Small intestine (tissue), 7 donors: ENCODE measurements around the gene MYL1. TPM values are rescaled to one million over a fixed set of nuclear protein-coding genes. Genes with fewer than 3 reads are reported as not detected.
A peak's percentile ranks its signal among the peaks of the same experiment; 100 is the strongest.

Experiments
- DNase-seq, 2 donors: peaks; one replicate each; pipeline versions ENCODE4 v3.0.0 to v3.0.0-alpha.2; 2013
- FAIRE-seq: peaks from 2 replicates; lab custom pipeline; 2012; peaks lifted over from hg19 to GRCh38; lab: Jason Lieb, UNC
- H3K27ac ChIP-seq, 3 donors: one replicate each; pipeline ENCODE4 v1.5.1; 2013; ENCODE audit warnings: low read length in 2 of 3, mild to moderate bottlenecking in 2 of 3, control low read depth in 1 of 3, inconsistent platforms in 1 of 3, low read depth in 1 of 3, moderate library complexity in 1 of 3
- H3K27me3 ChIP-seq, 3 donors: one replicate each; pipeline ENCODE4 v1.6.1; 2013; ENCODE audit warnings: low read length in 3 of 3, inconsistent platforms in 1 of 3; ENCODE audit not compliant: control insufficient read depth in 3 of 3, insufficient read depth in 3 of 3
- H3K36me3 ChIP-seq, 3 donors: one replicate each; pipeline ENCODE4 v1.6.1; 2013; ENCODE audit warnings: low read length in 3 of 3, inconsistent platforms in 1 of 3, low read depth in 1 of 3, mild to moderate bottlenecking in 1 of 3, moderate library complexity in 1 of 3; ENCODE audit not compliant: control insufficient read depth in 3 of 3, insufficient read depth in 2 of 3
- H3K4me1 ChIP-seq, 3 donors: one replicate each; pipeline ENCODE4 v1.6.1; 2013; ENCODE audit warnings: low read length in 2 of 3, inconsistent platforms in 1 of 3, low read depth in 1 of 3, mild to moderate bottlenecking in 1 of 3, moderate library complexity in 1 of 3; ENCODE audit not compliant: control insufficient read depth in 3 of 3, insufficient read depth in 2 of 3
- H3K4me3 ChIP-seq, 3 donors: one replicate each; pipeline ENCODE4 v1.5.1; 2013; ENCODE audit warnings: low read length in 3 of 3, control low read depth in 1 of 3, inconsistent platforms in 1 of 3, low read depth in 1 of 3, mild to moderate bottlenecking in 1 of 3, moderate library complexity in 1 of 3
- H3K9me3 ChIP-seq, 2 donors: one replicate each; pipeline ENCODE4 v1.6.1; 2013; ENCODE audit warnings: low read depth in 1 of 2, low read length in 1 of 2; ENCODE audit not compliant: control insufficient read depth in 2 of 2, insufficient read depth in 1 of 2
- WGBS, 3 donors: extraction: QIAGEN DNeasy Blood & Tissue Kit; methylation state at CpG; one replicate each; pipeline ENCODE4 v1.1.7; 2013; 5-methylcytosine and 5-hydroxymethylcytosine counted together
- polyA plus RNA-seq, 4 donors: library from polyadenylated mRNA; stranded (reverse) in 3 of 4; unstranded in 1 of 4; fragments of 200-250 nt in 3 of 4; fragments of 120-200 nt in 1 of 4; gene quantifications; one replicate each; pipeline versions ENCODE4 v1.2.1 to v1.2.3, GENCODE V29; 2013
- donor health status: healthy with polysubstance abuse.
- donor health status: control.
- donor health status: control.
- donor health status: Bipolar disorder and iron deficiency.
- donor health status: healthy.

MYL1 gene
- polyA plus RNA-seq, 4 donors = 1.1 to 19.9 (median 5.4) TPM; not detected in 1

GRCh38 chr2:210262036-210262435 lies 52.9 kb downstream of the MYL1 start:
- H3K9me3 ChIP-seq = no peaks in the 10 kb centered on the region
- DNase-seq = no peak
- no peaks in the 10 kb centered on the region for H3K36me3 ChIP-seq
- H3K27me3 ChIP-seq = peaks cover 0 to 2% (median 0%) of the 10 kb centered on the region in 3 donors
- no peak overlapping the region for H3K4me3 ChIP-seq
- WGBS, 3 donors = 68 to 76% (median 75%) methylated on average over 2 of the region's 2 CpGs
- no peaks in the 10 kb centered on the region for H3K4me1 ChIP-seq
- no peak for FAIRE-seq
- H3K27ac ChIP-seq = no peak overlapping the region

- no peaks in the 10 kb centered on the region for H3K36me3 ChIP-seq
- H3K27ac ChIP-seq = no peak overlapping the region
- no peaks in the 10 kb centered on the region for H3K4me1 ChIP-seq
- DNase-seq (no peak), FAIRE-seq (no peak)
- no peaks in the 10 kb centered on the region for H3K9me3 ChIP-seq
- H3K4me3 ChIP-seq = no peak overlapping the region
- H3K27me3 ChIP-seq = no peaks in the 10 kb centered on the region
These were observed 55.3 kb downstream of the MYL1 start for GRCh38 chr2:210259687-210260086.

GRCh38 chr2:210252699-210253606 lies 62.0 kb downstream of the MYL1 start:
- Histone ChIP-seq H3K4me3 (no peak overlapping the region), H3K9me3 (no peaks in the 10 kb centered on the region), H3K27ac (no peak overlapping the region), H3K4me1 (no peaks in the 10 kb centered on the region), H3K36me3 (no peaks in the 10 kb centered on the region), H3K27me3 (no peaks in the 10 kb centered on the region)
- 34 to 58% (median 57%) methylated on average over 7 of the region's 7 CpGs for WGBS, 3 donors
- FAIRE-seq = no peak
- DNase-seq = peak in 1 of 2 donors; percentile 32

GRCh38 chr2:210250622-210251021 lies 64.4 kb downstream of the MYL1 start:
- Histone ChIP-seq H3K27ac (no peak overlapping the region), H3K4me3 (no peak overlapping the region), H3K36me3 (no peaks in the 10 kb centered on the region), H3K9me3 (peaks cover 0 to 3% of the 10 kb centered on the region in 2 donors), H3K27me3 (no peaks in the 10 kb centered on the region), H3K4me1 (no peaks in the 10 kb centered on the region)
- DNase-seq = no peak
- no peak for FAIRE-seq
- WGBS, 3 donors = 17 to 33% (median 22%) methylated on average over 1 of the region's 1 CpG

Other genes starting within 250 kb of the MYL1 start
- gene KANSL1L, start 143.8 kb downstream of the MYL1 start, polyA plus RNA-seq = 10 to 100 TPM in 1 of 4 donors, 1 to 10 TPM in 3; 1.8 to 22.2 (median 3.0) TPM
- gene ACADL, start 89.7 kb downstream of the MYL1 start, polyA plus RNA-seq = 1 to 10 TPM in 1 of 4 donors, under 1 TPM in 1, not detected in 2; 0.16 to 6.4 TPM
- gene LANCL1, start 161.6 kb upstream of the MYL1 start, polyA plus RNA-seq = 10 to 100 TPM in 2 of 4 donors, 1 to 10 TPM in 2; 8.6 to 41.3 (median 15.2) TPM
- gene CPS1, start 241.4 kb upstream of the MYL1 start, polyA plus RNA-seq = 100 to 1,000 TPM in 3 of 4 donors, 10 to 100 TPM in 1; 64.0 to 744 (median 155) TPM